ENCODE data around the gene PRSS36.

DNA sequence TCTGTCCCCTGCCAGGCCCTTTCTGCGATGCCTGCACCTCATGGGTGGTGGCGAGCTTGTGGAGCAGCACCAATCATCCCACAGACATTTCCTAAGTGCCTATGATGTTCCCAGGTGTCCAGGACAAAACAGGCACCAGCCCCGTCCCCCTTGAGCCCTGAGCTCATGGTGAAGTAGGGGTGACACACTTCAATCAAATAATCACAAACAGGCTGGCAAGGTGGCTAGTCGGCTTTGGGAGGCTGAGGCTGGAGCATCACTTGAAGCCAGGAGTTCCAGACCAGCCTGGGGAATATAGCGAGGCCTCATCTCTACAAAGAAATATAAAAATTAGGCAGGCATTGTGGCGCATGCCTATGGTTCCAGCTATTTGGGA, 13.6 kb downstream of the PRSS36 start:
- TF ChIP-seq, protein P1, sequence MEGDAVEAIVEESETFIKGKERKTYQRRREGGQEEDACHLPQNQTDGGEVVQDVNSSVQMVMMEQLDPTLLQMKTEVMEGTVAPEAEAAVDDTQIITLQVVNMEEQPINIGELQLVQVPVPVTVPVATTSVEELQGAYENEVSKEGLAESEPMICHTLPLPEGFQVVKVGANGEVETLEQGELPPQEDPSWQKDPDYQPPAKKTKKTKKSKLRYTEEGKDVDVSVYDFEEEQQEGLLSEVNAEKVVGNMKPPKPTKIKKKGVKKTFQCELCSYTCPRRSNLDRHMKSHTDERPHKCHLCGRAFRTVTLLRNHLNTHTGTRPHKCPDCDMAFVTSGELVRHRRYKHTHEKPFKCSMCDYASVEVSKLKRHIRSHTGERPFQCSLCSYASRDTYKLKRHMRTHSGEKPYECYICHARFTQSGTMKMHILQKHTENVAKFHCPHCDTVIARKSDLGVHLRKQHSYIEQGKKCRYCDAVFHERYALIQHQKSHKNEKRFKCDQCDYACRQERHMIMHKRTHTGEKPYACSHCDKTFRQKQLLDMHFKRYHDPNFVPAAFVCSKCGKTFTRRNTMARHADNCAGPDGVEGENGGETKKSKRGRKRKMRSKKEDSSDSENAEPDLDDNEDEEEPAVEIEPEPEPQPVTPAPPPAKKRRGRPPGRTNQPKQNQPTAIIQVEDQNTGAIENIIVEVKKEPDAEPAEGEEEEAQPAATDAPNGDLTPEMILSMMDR (IDR thresholded peaks at IDR 0.05): no peak
- TF ChIP-seq POLR2A (IDR thresholded peaks at IDR 0.05): no peak

Measured in testis (tissue), 2 donors.